Immature natural killer cell (primary cell): ENCODE measurements around the gene PARD3B. TPM values are rescaled to one million over a fixed set of nuclear protein-coding genes. Genes with fewer than 3 reads are reported as not detected.

Experiments used
- DNase-seq, 3 donors: peaks; one replicate each; pipeline ENCODE4 v3.0.0; 2022; ENCODE audit warnings: mixed read lengths in 1 of 3
- H3K27ac Mint-ChIP-seq, 6 donors: one replicate each; pipeline ENCODE4 v1.8.0; 2020; ENCODE audit warnings: mixed read lengths in 6 of 6, mild to moderate bottlenecking in 5 of 6, inconsistent platforms in 4 of 6, moderate library complexity in 3 of 6
- H3K27me3 Mint-ChIP-seq, 3 donors: one replicate each; pipeline ENCODE4 v1.8.0; 2020 to 2021; ENCODE audit warnings: low read depth in 3 of 3, mild to moderate bottlenecking in 3 of 3, mixed read lengths in 3 of 3, moderate library complexity in 3 of 3, inconsistent platforms in 1 of 3
- H3K36me3 Mint-ChIP-seq, 3 donors: one replicate each; pipeline ENCODE4 v1.8.0; 2020; ENCODE audit warnings: mixed read lengths in 3 of 3, inconsistent platforms in 2 of 3, mild to moderate bottlenecking in 2 of 3
- H3K4me1 Mint-ChIP-seq, 2 donors: one replicate each; pipeline ENCODE4 v1.8.0; 2020; ENCODE audit warnings: inconsistent platforms in 2 of 2, mild to moderate bottlenecking in 2 of 2, mixed read lengths in 2 of 2, moderate library complexity in 1 of 2
- H3K4me3 Mint-ChIP-seq, 5 donors: one replicate each; pipeline ENCODE4 v1.8.0; 2020; ENCODE audit warnings: mild to moderate bottlenecking in 5 of 5, mixed read lengths in 5 of 5, inconsistent platforms in 3 of 5, moderate library complexity in 3 of 5
- H3K9me3 Mint-ChIP-seq, 6 donors: one replicate each; pipeline ENCODE4 v1.8.0; 2020; ENCODE audit warnings: mild to moderate bottlenecking in 6 of 6, mixed read lengths in 6 of 6, inconsistent platforms in 4 of 6, moderate library complexity in 3 of 6
- polyA plus RNA-seq, 3 donors: library from polyadenylated mRNA; unstranded; fragments of 300-500 nt; fragmentation: Illumina TruSeq; gene quantifications; one replicate each; pipeline ENCODE4 v1.2.3, GENCODE V29; 2021

PARD3B gene
- polyA plus RNA-seq, 3 donors from 2014 or later: not detected

GRCh38 chr2:204581946-204582345 is 36.7 kb downstream of the PARD3B start:
- peaks cover 0 to 5% (median 1%) of the 10 kb centered on the region in 6 donors for H3K9me3 Mint-ChIP-seq
- no peak overlapping the region for H3K4me3 Mint-ChIP-seq
- peaks cover 0 to 4% (median 1%) of the 10 kb centered on the region in 3 donors for H3K27me3 Mint-ChIP-seq
- no peak overlapping the region for H3K27ac Mint-ChIP-seq
- peaks cover 0 to 4% (median 0%) of the 10 kb centered on the region in 3 donors for H3K36me3 Mint-ChIP-seq
- no peak for DNase-seq
- no peaks in the 10 kb centered on the region for H3K4me1 Mint-ChIP-seq

DNA sequence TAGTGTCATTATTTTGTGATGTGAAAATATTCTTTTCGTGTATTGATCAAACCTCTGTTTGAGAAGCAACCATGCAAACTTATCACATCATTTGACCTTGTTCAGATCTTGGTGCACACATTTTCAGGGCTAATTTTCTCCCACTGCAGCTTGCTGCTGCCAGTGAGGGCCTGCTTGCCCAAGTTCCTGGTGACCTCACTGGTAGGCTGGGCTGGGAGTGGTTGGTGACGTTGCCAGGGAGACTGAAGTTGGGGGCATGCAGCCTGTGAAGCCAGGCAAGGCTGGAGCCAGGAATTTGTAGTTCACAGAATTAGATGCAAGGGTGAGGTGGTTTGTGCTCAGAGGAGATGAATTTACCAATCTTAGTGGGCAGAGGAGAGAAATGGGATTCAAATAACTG is 38.5 kb downstream of the PARD3B start:
- H3K9me3 Mint-ChIP-seq: peaks cover 0 to 8% (median under 1%) of the 10 kb centered on the region in 6 donors
- no peaks in the 10 kb centered on the region for H3K4me1 Mint-ChIP-seq
- peaks cover 0 to under 1% (median 0%) of the 10 kb centered on the region in 3 donors for H3K36me3 Mint-ChIP-seq
- H3K27me3 Mint-ChIP-seq: peaks cover under 1 to 2% (median 1%) of the 10 kb centered on the region in 3 donors
- no peak for DNase-seq
- H3K4me3 Mint-ChIP-seq: no peak overlapping the region
- no peak overlapping the region for H3K27ac Mint-ChIP-seq

- Mint-ChIP-seq H3K36me3 (peaks cover 0 to 3% (median 0%) of the 10 kb centered on the region in 3 donors), H3K4me1 (no peaks in the 10 kb centered on the region), H3K9me3 (peaks cover 0 to 18% (median 7%) of the 10 kb centered on the region in 6 donors), H3K27me3 (peaks cover 0 to 2% (median 0%) of the 10 kb centered on the region in 3 donors), H3K4me3 (no peak overlapping the region), H3K27ac (no peak overlapping the region)
- no peak for DNase-seq
Observed at GRCh38 chr2:204585930-204586329, 40.7 kb downstream of the PARD3B start.

DNA sequence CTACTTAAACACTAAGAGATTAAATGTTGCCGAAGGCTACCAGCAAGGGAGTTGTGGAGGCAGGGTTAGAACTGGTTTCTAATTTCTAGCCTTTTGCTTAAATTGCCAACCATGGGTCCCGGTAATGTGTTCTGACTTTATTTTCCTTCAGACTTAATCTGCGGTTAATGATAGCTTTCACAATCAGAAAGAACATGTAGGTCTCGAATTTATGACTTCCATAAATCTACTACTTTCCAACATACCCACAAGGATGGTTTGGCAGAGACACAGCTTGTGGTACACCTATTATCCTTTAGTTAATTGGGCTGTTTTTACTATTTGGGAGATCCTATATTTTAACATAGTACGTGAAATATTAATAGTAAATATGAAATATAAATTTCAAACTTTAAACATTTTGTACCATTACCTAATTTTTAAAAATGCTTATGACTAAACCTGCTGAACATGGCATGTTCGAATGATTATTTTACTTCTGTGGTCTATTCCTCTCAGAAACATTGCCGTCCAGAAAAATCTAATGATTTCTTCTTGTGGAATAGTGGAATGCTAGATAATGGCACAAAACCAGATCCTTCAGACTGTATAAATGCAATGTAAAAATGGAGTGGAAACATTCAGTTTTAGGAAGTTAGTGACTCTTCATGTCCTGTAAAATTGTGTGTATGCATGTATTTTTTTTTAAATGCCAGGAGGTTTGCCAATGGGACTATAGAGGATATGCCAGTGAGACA is 41.3 kb downstream of the PARD3B start:
- no peak overlapping the region for H3K27ac Mint-ChIP-seq
- no peaks in the 10 kb centered on the region for H3K4me1 Mint-ChIP-seq
- peaks cover 0 to 2% (median 0%) of the 10 kb centered on the region in 3 donors for H3K27me3 Mint-ChIP-seq
- H3K9me3 Mint-ChIP-seq: peaks cover 0 to 19% (median 7%) of the 10 kb centered on the region in 6 donors
- peaks cover 0 to 3% (median 0%) of the 10 kb centered on the region in 3 donors for H3K36me3 Mint-ChIP-seq
- no peak overlapping the region for H3K4me3 Mint-ChIP-seq
- DNase-seq: no peak

- Mint-ChIP-seq H3K27me3 (peaks cover 0 to 2% (median 0%) of the 10 kb centered on the region in 3 donors), H3K4me1 (no peaks in the 10 kb centered on the region), H3K27ac (no peak overlapping the region), H3K36me3 (peaks cover 0 to 3% (median 0%) of the 10 kb centered on the region in 3 donors), H3K4me3 (no peak overlapping the region), H3K9me3 (peaks cover 0 to 19% (median 6%) of the 10 kb centered on the region in 6 donors)
- DNase-seq: no peak
Observed at GRCh38 chr2:204590063-204590462, 44.8 kb downstream of the PARD3B start.

DNA sequence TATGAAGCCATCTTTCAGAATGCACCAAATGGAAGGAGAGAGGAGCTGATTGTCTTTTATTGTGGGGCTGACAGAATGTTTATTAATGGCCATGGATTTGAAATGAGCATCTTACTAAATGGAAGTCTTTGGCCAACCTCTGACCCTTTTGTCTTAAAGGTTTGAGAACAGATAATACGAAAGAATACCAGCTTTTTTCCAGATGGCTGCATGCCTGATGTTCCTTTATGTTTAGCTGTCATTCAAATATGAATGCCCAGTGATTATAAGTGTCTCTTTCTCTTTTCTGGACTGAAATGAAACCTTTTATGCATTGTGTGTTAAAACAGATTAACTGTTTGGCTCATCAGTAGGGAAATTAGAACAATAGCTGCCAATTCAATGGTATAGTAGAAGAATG is 46.0 kb downstream of the PARD3B start:
- DNase-seq: no peak
- peaks cover 0 to 19% (median 6%) of the 10 kb centered on the region in 6 donors for H3K9me3 Mint-ChIP-seq
- H3K27me3 Mint-ChIP-seq: peaks cover 0 to 3% (median 0%) of the 10 kb centered on the region in 3 donors
- no peak overlapping the region for H3K4me3 Mint-ChIP-seq
- peaks cover 0 to 3% (median 0%) of the 10 kb centered on the region in 3 donors for H3K36me3 Mint-ChIP-seq
- no peaks in the 10 kb centered on the region for H3K4me1 Mint-ChIP-seq
- no peak overlapping the region for H3K27ac Mint-ChIP-seq

GRCh38 chr2:204604061-204604460 is 58.8 kb downstream of the PARD3B start:
- Mint-ChIP-seq H3K27ac (no peak overlapping the region), H3K27me3 (peaks cover 0 to 3% (median 1%) of the 10 kb centered on the region in 3 donors), H3K4me3 (no peak overlapping the region), H3K4me1 (no peaks in the 10 kb centered on the region), H3K9me3 (peaks cover 0 to 6% (median 0%) of the 10 kb centered on the region in 6 donors), H3K36me3 (no peaks in the 10 kb centered on the region)
- no peak for DNase-seq

DNA sequence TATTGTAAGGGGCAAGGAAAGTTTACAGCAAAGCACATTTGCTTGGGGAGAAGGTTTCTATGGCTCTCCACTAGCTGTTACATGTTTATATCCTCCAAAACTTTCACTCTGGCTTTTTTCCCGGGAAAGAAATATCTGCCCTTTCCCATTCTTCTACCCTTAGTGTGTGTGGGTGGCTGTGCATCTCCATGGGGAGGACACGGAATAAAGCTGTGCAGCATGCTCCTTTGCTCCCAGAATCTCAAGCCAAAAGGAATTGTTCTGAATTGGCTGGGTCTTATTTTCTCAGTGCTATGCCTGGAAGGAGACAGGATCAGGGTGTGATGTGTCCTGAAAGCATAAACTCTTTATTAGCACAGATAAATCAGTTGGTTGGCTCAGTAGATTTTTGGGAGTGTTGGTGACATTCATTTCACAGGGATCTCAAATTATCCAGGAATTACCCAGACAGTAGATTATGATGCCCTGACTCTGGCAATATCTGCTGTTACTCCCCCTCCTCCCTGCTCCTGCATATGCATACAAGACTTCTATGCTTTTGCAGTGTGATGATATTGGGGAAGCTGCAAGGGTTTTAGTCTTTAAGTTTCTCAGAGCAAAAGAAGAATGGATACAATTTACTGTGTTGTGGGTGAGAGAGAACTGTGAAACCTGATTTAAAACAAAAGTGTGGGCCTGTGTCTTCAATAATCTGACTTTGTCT is 63.1 kb downstream of the PARD3B start:
- Mint-ChIP-seq H3K4me3 (no peak overlapping the region), H3K9me3 (peaks cover 0 to 6% (median 0%) of the 10 kb centered on the region in 6 donors), H3K36me3 (no peaks in the 10 kb centered on the region), H3K4me1 (no peaks in the 10 kb centered on the region), H3K27me3 (peaks cover 2 to 3% (median 3%) of the 10 kb centered on the region in 3 donors), H3K27ac (no peak overlapping the region)
- DNase-seq: no peak

- Mint-ChIP-seq H3K27me3 (peaks cover 2 to 6% (median 2%) of the 10 kb centered on the region in 3 donors), H3K27ac (no peak overlapping the region), H3K4me3 (no peak overlapping the region), H3K36me3 (no peaks in the 10 kb centered on the region), H3K4me1 (no peaks in the 10 kb centered on the region), H3K9me3 (peaks cover 0 to 9% (median under 1%) of the 10 kb centered on the region in 6 donors)
- no peak for DNase-seq
Observed at GRCh38 chr2:204611017-204611631, 65.8 kb downstream of the PARD3B start.

GRCh38 chr2:204611764-204612163 is 66.5 kb downstream of the PARD3B start:
- Mint-ChIP-seq H3K9me3 (peaks cover 0 to 9% (median under 1%) of the 10 kb centered on the region in 6 donors), H3K4me1 (no peaks in the 10 kb centered on the region), H3K4me3 (no peak overlapping the region), H3K27ac (no peak overlapping the region), H3K36me3 (no peaks in the 10 kb centered on the region), H3K27me3 (peaks cover 2 to 6% (median 2%) of the 10 kb centered on the region in 3 donors)
- no peak for DNase-seq

DNA sequence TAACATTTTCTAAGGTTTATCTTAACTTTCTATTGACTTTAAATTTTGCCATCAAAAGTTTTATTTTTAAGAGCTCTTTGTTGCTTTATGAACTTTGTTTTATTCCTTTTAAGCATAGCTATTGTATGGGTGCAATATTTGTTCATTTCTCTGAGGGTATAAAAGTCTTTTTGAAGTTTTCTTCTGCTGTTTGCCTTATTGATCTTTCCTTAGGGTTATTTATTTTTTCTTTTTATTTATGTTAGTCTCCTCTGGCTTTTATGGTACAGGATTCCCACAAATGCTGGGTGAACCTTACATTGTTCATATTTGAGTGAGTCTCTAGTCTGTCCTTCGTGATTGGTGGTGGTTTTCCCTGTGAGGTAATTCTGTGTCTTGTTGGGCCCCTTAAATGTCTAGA is 68.4 kb downstream of the PARD3B start:
- H3K4me1 Mint-ChIP-seq: no peaks in the 10 kb centered on the region
- no peak overlapping the region for H3K4me3 Mint-ChIP-seq
- no peak overlapping the region for H3K27ac Mint-ChIP-seq
- H3K27me3 Mint-ChIP-seq: peaks cover under 1 to 6% (median 2%) of the 10 kb centered on the region in 3 donors
- H3K9me3 Mint-ChIP-seq: peaks cover 0 to 9% (median under 1%) of the 10 kb centered on the region in 6 donors
- no peak for DNase-seq
- no peaks in the 10 kb centered on the region for H3K36me3 Mint-ChIP-seq

- H3K36me3 Mint-ChIP-seq: no peaks in the 10 kb centered on the region
- H3K27ac Mint-ChIP-seq: no peak overlapping the region
- no peak overlapping the region for H3K4me3 Mint-ChIP-seq
- peaks cover 0 to 4% (median under 1%) of the 10 kb centered on the region in 3 donors for H3K27me3 Mint-ChIP-seq
- no peaks in the 10 kb centered on the region for H3K4me1 Mint-ChIP-seq
- DNase-seq: no peak
- peaks cover 0 to 9% (median under 1%) of the 10 kb centered on the region in 6 donors for H3K9me3 Mint-ChIP-seq
Observed at GRCh38 chr2:204615456-204615855, 70.2 kb downstream of the PARD3B start.

- no peak for DNase-seq
- Mint-ChIP-seq H3K27me3 (peaks cover 0 to 4% (median 0%) of the 10 kb centered on the region in 3 donors), H3K36me3 (no peaks in the 10 kb centered on the region), H3K4me3 (no peak overlapping the region), H3K9me3 (peaks cover 0 to 5% (median 2%) of the 10 kb centered on the region in 6 donors), H3K27ac (no peak overlapping the region), H3K4me1 (no peaks in the 10 kb centered on the region)
Observed at GRCh38 chr2:204625135-204625534, 79.9 kb downstream of the PARD3B start.
